ENCODE data around the gene RNF123. TPM values are rescaled to one million over a fixed set of nuclear protein-coding genes. Genes with fewer than 3 reads are reported as not detected.

RNF123 gene
- total RNA-seq, 4 donors from 2014 or later: 23.6 to 88.3 (median 33.9) TPM

- Histone ChIP-seq H3K36me3 (peaks cover 30% of the 10 kb centered on the region), H3K4me1 (peaks cover 61% of the 10 kb centered on the region), H3K27me3 (no peaks in the 10 kb centered on the region), H3K9me3 (no peaks in the 10 kb centered on the region), H3K4me3 (no peak overlapping the region), H3K27ac (no peak overlapping the region)
- WGBS: 58% methylated on average over 7 of the region's 9 CpGs
- DNase-seq (ENCODE audit: low spot score in 2 of 2): no peak
- TF ChIP-seq EP300 (IDR thresholded peaks at IDR 0.05): no peak
- no peak for TF ChIP-seq CTCF (IDR thresholded peaks at IDR 0.05)
- TF ChIP-seq POLR2AphosphoS5 (IDR thresholded peaks at IDR 0.05): no peak
- no peak for TF ChIP-seq POLR2A (IDR thresholded peaks at IDR 0.05)
Observed at GRCh38 chr3:49721596-49721895, 32.2 kb downstream of the RNF123 start.

DNA sequence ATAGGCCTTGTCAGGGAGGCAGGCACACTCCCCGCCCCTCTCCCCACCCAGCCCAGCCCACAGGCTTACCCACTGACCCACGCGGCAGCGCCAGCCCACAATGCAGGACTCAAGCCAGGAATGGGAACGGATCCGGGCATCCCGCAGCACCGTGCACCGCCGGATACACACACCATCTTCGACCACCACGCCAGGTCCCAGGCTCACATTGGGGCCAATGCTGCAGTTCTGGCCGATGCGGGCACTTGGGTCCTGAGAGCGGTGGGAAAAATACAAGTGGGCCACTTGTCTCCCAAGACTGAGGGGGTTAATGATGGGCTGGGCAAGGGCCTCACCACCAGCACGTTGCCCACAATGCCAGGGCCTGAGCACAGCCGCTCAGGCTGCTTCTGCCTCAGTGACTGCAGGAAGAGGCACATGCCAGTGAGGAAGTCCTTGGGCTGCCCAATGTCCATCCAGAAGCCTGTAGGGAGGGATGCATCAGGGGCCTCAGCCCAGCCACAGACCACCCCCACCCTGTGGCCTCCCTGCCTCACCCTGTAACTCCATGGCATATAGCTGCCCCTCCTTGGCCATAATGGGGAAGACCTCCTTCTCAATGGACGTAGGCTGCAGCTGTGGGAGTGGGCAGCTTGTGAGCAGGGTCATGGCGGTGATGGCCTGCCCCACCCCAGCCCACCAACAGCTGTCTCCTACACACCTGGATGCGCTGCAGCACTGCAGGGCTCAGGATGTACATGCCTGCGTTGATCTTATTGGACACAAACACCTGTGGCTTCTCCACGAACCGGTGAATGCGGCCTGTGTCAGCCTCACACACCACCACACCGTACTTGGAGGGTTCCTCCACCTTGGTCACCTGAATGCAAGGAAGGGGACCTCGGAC is 32.8 kb downstream of the RNF123 start:
- peak in 1 of 2 donors; percentile 78 for DNase-seq (ENCODE audit: low spot score in 2 of 2)
- Histone ChIP-seq H3K27ac (no peak overlapping the region), H3K36me3 (peaks cover 35% of the 10 kb centered on the region), H3K4me1 (peaks cover 61% of the 10 kb centered on the region), H3K9me3 (no peaks in the 10 kb centered on the region), H3K27me3 (no peaks in the 10 kb centered on the region), H3K4me3 (peak overlapping the region; percentile 94)
- no peak for TF ChIP-seq POLR2AphosphoS5 (IDR thresholded peaks at IDR 0.05)
- TF ChIP-seq CTCF (IDR thresholded peaks at IDR 0.05): no peak
- no peak for TF ChIP-seq EP300 (IDR thresholded peaks at IDR 0.05)
- no peak for TF ChIP-seq POLR2A (IDR thresholded peaks at IDR 0.05)
- 93% methylated on average over 7 of the region's 26 CpGs for WGBS

GRCh38 chr3:49722896-49723295 is 33.5 kb downstream of the RNF123 start:
- no peak for TF ChIP-seq EP300 (IDR thresholded peaks at IDR 0.05)
- DNase-seq (ENCODE audit: low spot score in 2 of 2): peak; percentile 70 to 77
- Histone ChIP-seq H3K27ac (peak overlapping the region; percentile 95), H3K9me3 (no peaks in the 10 kb centered on the region), H3K4me3 (peak overlapping the region; percentile 94), H3K36me3 (peaks cover 43% of the 10 kb centered on the region), H3K4me1 (peaks cover 55% of the 10 kb centered on the region), H3K27me3 (no peaks in the 10 kb centered on the region)
- 56% methylated on average over 8 of the region's 8 CpGs for WGBS

GRCh38 chr3:49723296-49723627 is 33.9 kb downstream of the RNF123 start:
- peak; percentile 84 to 87 for DNase-seq (ENCODE audit: low spot score in 2 of 2)
- H3K4me3 ChIP-seq: peak overlapping the region; percentile 94
- H3K4me1 ChIP-seq: peaks cover 52% of the 10 kb centered on the region

GRCh38 chr3:49723628-49724551 is 34.5 kb downstream of the RNF123 start, which contains the start of gene GMPPB:
TSS of gene GMPPB (minus strand) at chr3:49723951. CDS start at chr3:49723726, 225 bp downstream.
- peaks cover 46% of the 10 kb centered on the region for H3K36me3 ChIP-seq
- 0% methylated on average over 28 of the region's 102 CpGs for WGBS
- peak; percentile 97 to 99 for DNase-seq (ENCODE audit: low spot score in 2 of 2)
- H3K4me1 ChIP-seq: peaks cover 46% of the 10 kb centered on the region
- peak within 1 kb of the TSS; percentile 95 for H3K27ac ChIP-seq
- H3K4me3 ChIP-seq: peak within 1 kb of the TSS; percentile 94
- H3K9me3 ChIP-seq: no peaks in the 10 kb centered on the region
- no peaks in the 10 kb centered on the region for H3K27me3 ChIP-seq
- TF ChIP-seq POLR2AphosphoS5 (IDR thresholded peaks at IDR 0.05) (peak; percentile 28 to 95 (median 47)), CTCF (IDR thresholded peaks at IDR 0.05) (no peak), EP300 (IDR thresholded peaks at IDR 0.05) (no peak), POLR2A (IDR thresholded peaks at IDR 0.05) (peak; percentile 41 to 60)

More at GRCh38 chr3:49723296-49723627, 33.9 kb downstream of the RNF123 start:
- peaks cover 46% of the 10 kb centered on the region for H3K36me3 ChIP-seq
- no peaks in the 10 kb centered on the region for H3K9me3 ChIP-seq
- H3K27me3 ChIP-seq: no peaks in the 10 kb centered on the region
- 0% methylated on average over 19 of the region's 20 CpGs for WGBS
- no peak for TF ChIP-seq CTCF (IDR thresholded peaks at IDR 0.05)
- TF ChIP-seq POLR2AphosphoS5 (IDR thresholded peaks at IDR 0.05): no peak
- TF ChIP-seq EP300 (IDR thresholded peaks at IDR 0.05): no peak
- no peak for TF ChIP-seq POLR2A (IDR thresholded peaks at IDR 0.05)
- H3K27ac ChIP-seq: peak overlapping the region; percentile 95
